ENCODE data around the gene KSR2.

GRCh38 chr12:117803001-117803400 lies 165.8 kb downstream of the KSR2 start:
- TF ChIP-seq CTCF (IDR thresholded peaks at IDR 0.05) (no peak), EZH2 (IDR thresholded peaks at IDR 0.05) (no peak), EZH2phosphoT487 (IDR thresholded peaks at IDR 0.05) (no peak)
